HL-60 (cell line): ENCODE measurements around the gene FBLN5.

Experiments
- DNase-seq, 2 experiments: peaks; one replicate each; pipeline ENCODE4 v3.0.0-alpha.2; 2010 to 2020; ENCODE audit warnings: low read depth in 1 of 2, low spot score in 1 of 2
- H3K27ac ChIP-seq: fragments of 250-450 bp; sonication (Bioruptor Pico); replicated peaks from 2 replicates; pipeline ENCODE4 v1.5.1; 2020; ENCODE audit warnings: mild to moderate bottlenecking, moderate library complexity
- H3K27me3 ChIP-seq: fragments of 250-450 bp; sonication (Bioruptor Pico); 2 replicates; pipeline ENCODE4 v1.5.1; 2021; ENCODE audit warnings: mild to moderate bottlenecking, moderate library complexity; ENCODE audit not compliant: insufficient read depth, poor library complexity, severe bottlenecking
- H3K4me3 ChIP-seq: replicated peaks from 2 replicates; pipeline ENCODE4 v1.5.1; 2011; ENCODE audit warnings: mild to moderate bottlenecking, control low read depth, low read length; ENCODE audit not compliant: insufficient read depth
- CTCF ChIP-seq: IDR thresholded peaks from one replicate; pipeline ENCODE4 v1.5.1; 2011; ENCODE audit warnings: low read length, control low read depth, inconsistent platforms; ENCODE audit not compliant: insufficient read depth
- GABPA ChIP-seq: IDR thresholded peaks from 2 replicates; pipeline ENCODE4 v1.6.1; 2012; ENCODE audit warnings: low read depth
- POLR2AphosphoS5 ChIP-seq: IDR thresholded peaks from 2 replicates; pipeline ENCODE4 v1.6.1; 2012; ENCODE audit warnings: low read depth
- REST ChIP-seq: IDR thresholded peaks from 2 replicates; pipeline ENCODE4 v1.6.1; 2012; ENCODE audit warnings: low read depth; ENCODE audit not compliant: insufficient replicate concordance
- SPI1 ChIP-seq: IDR thresholded peaks from 2 replicates; pipeline ENCODE4 v1.6.1; 2012; ENCODE audit warnings: low read depth, mild to moderate bottlenecking, borderline replicate concordance

FBLN5 gene

GRCh38 chr14:91829511-91829910 is 118.0 kb downstream of the FBLN5 start:
- Histone ChIP-seq H3K27ac (no peak overlapping the region), H3K4me3 (no peak overlapping the region), H3K27me3 (peaks cover 23% of the 10 kb centered on the region)
- no peak for TF ChIP-seq POLR2AphosphoS5
- TF ChIP-seq CTCF = no peak
- no peak for TF ChIP-seq SPI1
- no peak for TF ChIP-seq GABPA
- no peak for TF ChIP-seq REST
- DNase-seq = no peak

- H3K27me3 ChIP-seq = peaks cover 10% of the 10 kb centered on the region
Observed at GRCh38 chr14:91827746-91828145, 119.7 kb downstream of the FBLN5 start.

More at GRCh38 chr14:91827746-91828145, 119.7 kb downstream of the FBLN5 start:
- Histone ChIP-seq H3K27ac (no peak overlapping the region), H3K4me3 (no peak overlapping the region)
- TF ChIP-seq POLR2AphosphoS5 = no peak
- no peak for TF ChIP-seq GABPA
- no peak for TF ChIP-seq REST
- no peak for DNase-seq
